Measurements from ENCODE around the gene DCANP1. TPM values are rescaled to one million over a fixed set of nuclear protein-coding genes. Genes with fewer than 3 reads are reported as not detected.

The DCANP1 gene
- total RNA-seq, 1 donor from 2014 or later: not detected

DNA sequence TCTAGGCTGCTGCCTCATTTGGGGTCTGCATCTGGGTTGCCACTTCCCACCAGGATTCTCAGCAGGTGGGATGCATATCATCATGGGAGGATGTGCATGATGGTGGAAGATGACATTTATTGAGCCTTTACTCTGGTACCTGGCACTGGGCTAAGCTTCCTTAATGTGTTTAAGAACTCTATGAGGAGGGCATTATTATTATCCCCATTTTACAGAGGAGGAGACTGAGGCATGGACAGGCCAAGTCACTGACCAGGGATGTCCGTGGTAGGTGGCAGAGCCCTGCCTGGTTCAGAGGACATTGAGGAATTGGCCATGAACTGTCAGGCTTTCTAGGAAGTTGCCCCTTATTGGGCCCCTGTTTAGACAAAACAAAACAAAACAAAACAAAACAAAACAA, 36.1 kb upstream of the DCANP1 start:
- Mint-ChIP-seq H3K36me3 (ENCODE audit: low read depth) (no peaks in the 10 kb centered on the region), H3K27ac (no peak overlapping the region), H3K27me3 (peaks cover 37% of the 10 kb centered on the region), H3K4me3 (no peak overlapping the region), H3K9me3 (no peaks in the 10 kb centered on the region), H3K4me1 (no peaks in the 10 kb centered on the region)
- intact Hi-C loops (cut with micrococcal nuclease): no loop called here
- TF ChIP-seq, protein P1, sequence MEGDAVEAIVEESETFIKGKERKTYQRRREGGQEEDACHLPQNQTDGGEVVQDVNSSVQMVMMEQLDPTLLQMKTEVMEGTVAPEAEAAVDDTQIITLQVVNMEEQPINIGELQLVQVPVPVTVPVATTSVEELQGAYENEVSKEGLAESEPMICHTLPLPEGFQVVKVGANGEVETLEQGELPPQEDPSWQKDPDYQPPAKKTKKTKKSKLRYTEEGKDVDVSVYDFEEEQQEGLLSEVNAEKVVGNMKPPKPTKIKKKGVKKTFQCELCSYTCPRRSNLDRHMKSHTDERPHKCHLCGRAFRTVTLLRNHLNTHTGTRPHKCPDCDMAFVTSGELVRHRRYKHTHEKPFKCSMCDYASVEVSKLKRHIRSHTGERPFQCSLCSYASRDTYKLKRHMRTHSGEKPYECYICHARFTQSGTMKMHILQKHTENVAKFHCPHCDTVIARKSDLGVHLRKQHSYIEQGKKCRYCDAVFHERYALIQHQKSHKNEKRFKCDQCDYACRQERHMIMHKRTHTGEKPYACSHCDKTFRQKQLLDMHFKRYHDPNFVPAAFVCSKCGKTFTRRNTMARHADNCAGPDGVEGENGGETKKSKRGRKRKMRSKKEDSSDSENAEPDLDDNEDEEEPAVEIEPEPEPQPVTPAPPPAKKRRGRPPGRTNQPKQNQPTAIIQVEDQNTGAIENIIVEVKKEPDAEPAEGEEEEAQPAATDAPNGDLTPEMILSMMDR (IDR thresholded peaks at IDR 0.05): no peak
- DNase-seq: no peak
- ChIA-PET POLR2A (no interaction called here), CTCF (no interaction called here)
- no peak for ATAC-seq (ENCODE audit: low read depth)

DNA sequence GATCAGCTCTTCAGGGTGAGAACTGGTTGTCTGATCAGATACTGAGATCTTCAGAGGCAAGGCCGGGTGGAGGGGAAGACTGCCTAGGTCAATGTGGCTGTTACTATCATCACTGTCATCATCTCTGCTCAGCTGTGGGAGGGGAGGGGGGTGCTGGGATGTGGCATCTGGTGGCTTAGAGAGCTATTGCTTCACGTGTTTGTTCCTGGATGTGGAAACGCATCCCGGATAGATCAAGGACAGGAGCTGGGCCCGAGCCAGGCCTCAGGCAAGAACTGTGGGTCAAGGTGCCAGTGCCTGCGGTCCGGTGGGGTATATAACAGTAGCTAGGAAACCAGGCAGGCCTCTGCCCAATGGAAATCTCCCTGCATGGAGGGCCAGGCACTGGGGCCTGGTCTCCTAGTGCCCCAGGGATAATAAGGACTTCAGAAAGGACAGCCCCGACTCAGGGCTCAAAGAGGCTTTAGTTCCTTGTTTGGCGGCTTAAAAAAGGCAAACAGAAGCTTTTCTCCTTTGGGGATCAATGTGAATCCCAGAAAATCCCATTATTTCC, 35.3 kb upstream of the DCANP1 start:
- H3K27ac Mint-ChIP-seq: no peak overlapping the region
- DNase-seq (no peak), ATAC-seq (ENCODE audit: low read depth) (no peak)
- H3K27me3 Mint-ChIP-seq: peaks cover 29% of the 10 kb centered on the region
- H3K36me3 Mint-ChIP-seq (ENCODE audit: low read depth): no peaks in the 10 kb centered on the region
- ChIA-PET POLR2A (no interaction called here), CTCF (no interaction called here)
- H3K9me3 Mint-ChIP-seq: no peaks in the 10 kb centered on the region
- intact Hi-C loops (cut with micrococcal nuclease): no loop called here
- TF ChIP-seq, protein P1 (IDR thresholded peaks at IDR 0.05): no peak
- no peaks in the 10 kb centered on the region for H3K4me1 Mint-ChIP-seq
- no peak overlapping the region for H3K4me3 Mint-ChIP-seq

DNA sequence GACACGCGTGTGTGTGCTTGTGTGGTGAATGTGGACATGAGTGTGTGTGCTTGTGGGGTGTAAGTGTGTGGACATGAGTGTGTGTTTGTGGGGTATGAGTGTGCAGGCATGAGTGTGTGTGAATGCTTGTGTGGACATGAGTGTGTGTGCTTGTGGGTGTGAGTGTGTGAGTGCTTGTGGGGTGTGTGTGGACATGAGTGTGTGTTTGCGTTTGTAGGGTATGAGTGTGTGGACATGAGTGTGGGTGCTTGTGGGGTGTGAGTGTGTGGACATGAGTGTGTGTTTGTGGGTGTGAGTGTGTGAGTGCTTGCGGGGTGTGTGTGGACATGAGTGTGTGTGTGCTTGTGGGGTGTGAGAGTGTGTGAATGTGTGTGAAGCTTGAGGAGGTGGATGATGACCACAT, 34.8 kb upstream of the DCANP1 start:
- Mint-ChIP-seq H3K9me3 (no peaks in the 10 kb centered on the region), H3K27me3 (peaks cover 26% of the 10 kb centered on the region), H3K36me3 (ENCODE audit: low read depth) (no peaks in the 10 kb centered on the region), H3K4me1 (no peaks in the 10 kb centered on the region), H3K4me3 (no peak overlapping the region), H3K27ac (no peak overlapping the region)
- no peak for ATAC-seq (ENCODE audit: low read depth)
- POLR2A ChIA-PET: no interaction called here
- CTCF ChIA-PET: no interaction called here
- DNase-seq: no peak
- TF ChIP-seq, protein P1 (IDR thresholded peaks at IDR 0.05): no peak
- intact Hi-C loops (cut with micrococcal nuclease): no loop called here

DNA sequence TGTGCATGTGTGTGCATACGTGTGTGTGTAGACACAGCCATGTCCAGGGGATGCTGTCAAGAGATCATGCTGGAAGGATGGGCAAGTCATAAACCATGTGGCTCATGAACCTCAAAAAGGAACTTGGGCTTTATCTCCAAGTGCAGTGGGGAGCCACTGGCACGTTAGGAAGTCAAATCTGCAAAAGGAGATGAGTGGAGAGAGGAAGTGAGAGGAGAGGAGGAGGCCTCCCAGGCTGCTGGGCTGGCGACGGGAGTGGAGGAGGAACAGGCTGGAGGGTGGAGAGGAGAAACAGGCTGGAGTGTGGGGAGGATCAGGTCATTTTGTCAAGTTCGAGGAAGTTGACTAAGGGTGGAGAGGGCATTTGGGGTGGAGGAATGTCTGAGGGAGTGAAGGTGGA, 34.2 kb upstream of the DCANP1 start:
- ATAC-seq (ENCODE audit: low read depth): no peak
- H3K36me3 Mint-ChIP-seq (ENCODE audit: low read depth): no peaks in the 10 kb centered on the region

DNA sequence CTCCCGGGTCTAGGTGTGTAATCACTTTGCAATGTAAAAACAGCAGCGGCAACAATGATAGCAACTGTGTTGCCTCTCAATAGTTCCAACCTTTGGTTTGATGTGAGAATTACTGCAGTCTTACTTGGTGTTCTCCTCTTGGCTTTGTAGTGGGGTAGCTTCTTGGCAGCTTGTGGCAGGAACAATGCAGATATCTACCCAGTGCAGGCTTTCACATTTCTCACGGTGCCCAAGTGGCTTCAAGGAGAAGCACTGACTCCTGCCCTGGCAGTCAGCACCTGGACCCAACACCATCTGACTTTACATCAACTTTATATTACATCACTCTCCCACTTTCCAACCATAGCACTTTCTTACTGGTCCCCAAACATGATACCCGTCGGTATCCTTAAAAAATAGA, 33.4 kb upstream of the DCANP1 start:
- Mint-ChIP-seq H3K36me3 (ENCODE audit: low read depth) (no peaks in the 10 kb centered on the region), H3K9me3 (no peaks in the 10 kb centered on the region), H3K27ac (no peak overlapping the region), H3K27me3 (peaks cover 24% of the 10 kb centered on the region), H3K4me1 (no peaks in the 10 kb centered on the region), H3K4me3 (no peak overlapping the region)
- ATAC-seq (ENCODE audit: low read depth) (no peak), DNase-seq (no peak)
- POLR2A ChIA-PET: no interaction called here
- TF ChIP-seq, protein P1 (IDR thresholded peaks at IDR 0.05): no peak
- intact Hi-C loops (cut with micrococcal nuclease): no loop called here
- CTCF ChIA-PET: interaction anchor here (2.1 kb wide), 1 partner anchor 15 kb away, joined by 7 read pairs; no protein-coding TSS in a partner anchor

More for the DNA sequence above, 34.2 kb upstream of the DCANP1 start:
- DNase-seq: no peak
- Mint-ChIP-seq H3K4me1 (no peaks in the 10 kb centered on the region), H3K9me3 (no peaks in the 10 kb centered on the region), H3K4me3 (no peak overlapping the region), H3K27ac (no peak overlapping the region), H3K27me3 (peaks cover 26% of the 10 kb centered on the region)
- intact Hi-C loops (cut with micrococcal nuclease): no loop called here
- TF ChIP-seq, protein P1 (IDR thresholded peaks at IDR 0.05): no peak
- CTCF ChIA-PET: no interaction called here
- POLR2A ChIA-PET: no interaction called here

All from activated B cell treated with CpG ODN at 0.5 μM for 24 hours (primary cell).